HG02852 (cell line): ENCODE measurements around the gene AP3D1.

ENCODE experiments used
- ATAC-seq: cut with Tn5 transposase; IDR thresholded peaks from one replicate; pipeline ENCODE4 v1.9.1; 2021; ENCODE audit warnings: mild to moderate bottlenecking, moderate library complexity; ENCODE audit not compliant: unreplicated experiment

The AP3D1 gene

DNA sequence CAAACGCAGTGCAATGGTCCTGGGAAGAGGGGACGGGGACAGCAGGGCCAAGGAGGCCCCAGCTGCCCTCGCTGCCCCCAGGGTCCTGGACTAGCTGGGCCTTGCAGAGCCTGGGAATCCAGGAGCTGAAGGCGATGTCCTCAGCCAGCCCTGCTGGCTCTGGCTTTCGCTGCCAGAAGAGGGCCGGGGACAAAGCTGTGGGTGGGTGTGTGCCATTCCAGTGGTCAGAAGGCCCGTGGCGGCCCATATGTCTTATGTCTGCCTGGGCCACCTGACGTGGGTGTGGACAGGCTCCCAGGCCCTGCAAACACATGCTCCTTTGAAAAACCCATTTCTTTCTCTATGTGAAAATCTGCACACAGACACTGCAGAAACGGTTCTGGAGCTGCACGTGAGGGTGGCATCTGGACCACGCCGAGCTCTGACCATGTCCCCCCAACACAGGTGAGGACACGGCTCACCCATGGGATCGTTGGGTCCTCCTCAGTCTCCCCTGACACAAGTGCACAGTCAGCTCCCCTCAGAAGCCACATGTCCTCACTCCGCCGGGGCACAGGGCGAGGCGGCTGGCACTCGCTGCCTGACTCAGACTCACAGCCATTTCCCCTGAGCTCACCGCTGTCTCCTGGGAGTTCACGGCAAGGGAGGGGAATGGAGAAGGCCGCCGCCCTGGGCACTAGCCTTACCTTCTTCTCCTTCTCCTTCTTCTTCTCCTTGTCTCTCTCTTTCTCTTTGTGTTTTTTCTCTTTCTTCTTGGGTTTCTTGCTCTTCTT is 37.7 kb downstream of the AP3D1 start:
- no peak for ATAC-seq

DNA sequence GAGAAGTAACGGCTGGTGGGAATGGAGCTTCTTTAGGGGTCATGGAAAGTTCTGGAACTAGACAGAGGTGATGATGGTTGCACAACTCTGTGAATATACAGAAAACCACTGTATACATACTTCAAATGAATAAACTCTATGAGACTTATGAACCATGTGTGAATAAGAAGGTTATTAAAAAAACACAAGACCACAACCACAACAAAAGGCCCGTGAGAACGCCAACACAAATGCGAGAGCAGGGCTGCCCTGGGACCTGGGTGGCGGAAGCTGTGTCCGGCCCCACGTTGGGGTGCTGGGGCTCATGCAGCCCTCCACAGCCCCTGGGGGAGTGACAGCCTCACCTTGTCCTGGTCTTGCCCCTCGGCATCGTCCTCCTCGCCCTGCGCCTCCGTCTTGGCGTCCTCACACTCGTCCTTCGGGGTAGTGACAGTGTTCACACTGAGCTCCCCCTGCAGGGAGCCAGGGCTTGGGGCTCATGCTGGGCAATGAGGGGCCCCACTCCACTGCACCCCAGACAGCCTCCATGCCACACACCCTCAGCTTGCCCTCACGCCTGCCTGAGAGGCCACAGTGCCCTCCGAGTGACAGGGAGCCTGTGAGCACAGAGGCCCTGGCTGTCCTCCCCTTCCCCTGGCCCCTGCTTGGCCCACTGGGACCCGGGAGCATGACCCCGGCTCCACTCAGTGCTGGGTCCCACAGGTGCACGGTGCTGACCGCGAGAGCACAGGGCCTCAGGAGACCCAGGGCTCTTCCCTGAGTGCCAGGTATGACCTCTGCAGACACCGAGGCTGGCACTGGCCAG is 38.6 kb downstream of the AP3D1 start:
- ATAC-seq, result no peak

- no peak for ATAC-seq
Measured at GRCh38 chr19:2111886-2112285, 39.5 kb downstream of the AP3D1 start.

DNA sequence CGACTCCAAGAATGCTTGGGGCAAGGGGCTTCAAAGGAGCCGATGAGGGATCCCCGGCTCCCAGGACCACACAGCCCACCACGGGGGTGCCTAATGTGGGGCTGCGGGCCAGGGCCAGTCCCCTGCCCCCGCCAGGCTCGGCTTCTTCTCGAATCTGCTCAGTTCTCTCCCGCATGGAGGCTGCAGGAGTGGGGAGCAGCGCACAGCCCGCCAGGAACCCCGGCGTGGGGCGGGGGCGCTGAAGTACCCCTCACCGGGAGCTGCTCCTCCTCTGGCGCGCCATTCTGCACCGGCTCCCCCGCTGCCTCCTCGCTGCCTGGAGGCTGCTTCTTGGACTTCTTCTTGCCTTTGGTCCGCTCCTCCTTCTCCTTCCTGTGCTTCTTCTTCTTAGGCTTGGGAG is 39.9 kb downstream of the AP3D1 start:
- ATAC-seq, result no peak

DNA sequence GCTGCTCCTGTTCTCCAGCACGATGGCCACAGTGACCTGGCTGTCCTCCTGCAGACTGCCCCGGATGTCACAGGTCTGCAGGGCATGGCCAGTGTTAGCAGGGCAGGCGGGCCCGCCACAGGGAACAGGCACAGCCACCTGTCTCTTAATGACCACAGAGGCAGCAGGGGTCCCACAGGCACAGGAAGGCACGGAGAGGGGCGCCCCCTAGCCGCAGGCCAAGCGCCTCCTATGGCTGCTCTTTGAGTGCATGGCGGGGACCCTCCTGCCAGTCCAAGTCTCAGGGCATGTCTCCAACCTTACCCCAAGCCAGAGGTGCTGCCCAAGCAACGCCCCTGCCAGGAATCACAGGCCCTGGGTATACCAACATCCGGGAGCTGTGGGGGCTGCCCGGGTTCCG is 40.5 kb downstream of the AP3D1 start:
- no peak for ATAC-seq

- no peak for ATAC-seq
Measured at GRCh38 chr19:2109046-2109864, 42.1 kb downstream of the AP3D1 start.

GRCh38 chr19:2108251-2109016 is 42.9 kb downstream of the AP3D1 start:
- ATAC-seq, result no peak

DNA sequence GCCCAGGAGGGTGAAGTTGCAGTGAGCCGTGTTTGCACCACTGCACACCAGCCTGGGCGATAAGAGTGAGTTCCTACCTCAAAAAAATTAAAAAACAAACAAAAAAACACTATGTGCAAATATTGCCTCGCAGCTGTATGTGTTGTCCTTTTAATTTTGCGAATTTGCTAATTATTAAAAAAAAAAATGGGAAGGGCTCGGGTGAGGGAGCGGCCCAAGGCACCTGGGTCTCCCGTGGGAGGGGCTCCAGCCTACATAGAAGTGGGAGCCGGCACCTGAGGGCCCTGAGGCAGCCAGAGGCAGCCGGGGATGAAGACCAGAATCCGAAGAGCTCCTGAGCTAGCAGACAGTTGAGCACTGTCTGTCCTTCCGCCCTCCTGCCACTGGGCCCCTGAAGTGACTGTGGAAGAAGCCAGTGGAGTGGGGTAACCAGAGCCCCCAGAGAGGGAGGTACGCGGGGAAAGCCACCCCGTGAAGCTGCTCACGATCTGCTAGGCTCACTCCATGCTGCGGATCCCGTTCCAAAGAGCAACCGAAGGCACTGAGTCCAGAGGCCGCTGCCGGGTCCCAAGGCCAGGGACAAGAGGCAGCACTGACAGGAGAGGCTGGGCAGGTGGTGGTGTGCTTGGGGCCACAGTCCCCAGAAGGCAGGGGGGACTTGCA is 48.2 kb downstream of the AP3D1 start:
- ATAC-seq, result no peak

DNA sequence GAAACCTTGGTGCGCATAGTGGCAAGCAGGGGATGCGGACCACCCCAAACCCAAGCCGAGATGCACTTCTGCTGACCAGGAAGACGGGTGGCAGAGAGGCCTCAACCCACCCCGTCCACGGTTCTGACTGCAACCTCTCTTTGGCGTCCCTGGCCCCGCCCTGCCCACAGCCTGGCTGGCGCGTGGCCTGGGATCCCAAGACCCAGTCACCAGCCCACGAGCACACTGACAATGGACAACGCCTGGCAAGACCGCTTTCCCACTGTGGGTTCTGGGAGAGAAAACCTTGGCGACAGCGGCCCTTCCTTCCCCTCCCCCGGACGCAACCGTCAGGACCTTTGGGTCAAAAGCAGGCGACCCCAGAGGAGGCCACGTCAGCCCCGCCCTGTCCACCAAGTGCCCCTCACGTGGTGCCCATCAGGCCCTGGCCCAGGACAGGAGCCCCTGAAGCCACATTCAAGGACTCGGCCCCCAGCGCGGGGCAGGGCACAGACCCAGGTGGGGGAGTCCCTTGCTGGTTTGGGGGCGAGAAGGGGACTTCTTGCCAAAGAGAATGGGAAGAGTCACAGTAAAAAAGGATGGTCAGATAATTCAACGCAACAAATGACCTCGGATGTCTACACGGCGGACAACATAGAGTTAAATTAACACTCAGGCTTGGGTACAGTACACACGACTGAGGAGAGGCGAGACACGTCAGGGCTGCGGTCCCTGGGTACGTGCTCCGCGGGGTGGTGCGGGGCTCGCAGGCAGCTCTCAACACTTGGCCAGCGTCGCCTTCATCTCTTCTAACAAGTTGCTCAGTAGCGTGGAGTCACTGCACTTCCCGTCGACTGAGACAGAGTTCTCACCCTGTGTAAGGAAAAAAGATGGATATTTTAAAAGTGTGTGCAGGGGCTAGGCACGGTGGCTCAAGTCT is 49.7 kb downstream of the AP3D1 start:
- no peak for ATAC-seq

- no peak for ATAC-seq
Measured at GRCh38 chr19:2100719-2101061, 50.7 kb downstream of the AP3D1 start.

GRCh38 chr19:2099937-2100718 is 51.2 kb downstream of the AP3D1 start:
- ATAC-seq, result no peak

- ATAC-seq, result no peak
Measured at GRCh38 chr19:2099054-2099501, 52.3 kb downstream of the AP3D1 start.

GRCh38 chr19:2097886-2098327 is 53.5 kb downstream of the AP3D1 start:
- ATAC-seq, result no peak

DNA sequence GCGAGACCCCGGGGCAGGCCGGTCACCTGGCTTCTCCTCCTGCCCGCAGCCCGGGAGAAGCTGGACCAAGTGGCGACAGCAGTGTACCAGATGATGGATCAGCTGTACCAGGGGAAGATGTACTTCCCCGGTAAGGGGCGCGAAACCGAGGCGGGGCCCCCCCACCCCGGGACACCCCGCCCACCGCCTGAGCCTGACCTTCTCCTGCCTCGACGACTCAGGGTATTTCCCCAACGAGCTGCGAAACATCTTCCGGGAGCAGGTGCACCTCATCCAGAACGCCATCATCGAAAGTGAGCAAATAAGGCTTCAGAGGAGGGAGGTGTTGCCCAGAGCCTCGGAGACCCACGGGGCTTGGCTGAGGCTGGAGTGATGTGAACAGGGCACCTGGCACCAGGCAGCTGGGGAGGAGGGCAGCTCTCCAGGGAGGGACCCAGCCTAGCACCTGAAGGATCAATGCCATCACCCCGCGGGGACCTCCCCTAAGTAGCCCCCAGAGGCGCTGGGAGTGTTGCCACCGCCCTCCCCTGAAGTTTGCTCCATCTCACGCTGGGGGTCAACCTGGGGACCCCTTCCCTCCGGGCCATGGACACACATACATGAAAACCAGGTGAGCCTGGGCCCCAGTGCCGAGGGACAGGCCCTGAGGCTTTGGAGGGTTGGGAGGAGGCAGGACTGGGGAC is 54.0 kb downstream of the AP3D1 start:
- ATAC-seq, result no peak

- ATAC-seq, result peak; percentile 63
Measured at GRCh38 chr19:2096480-2097202, 54.7 kb downstream of the AP3D1 start, which contains the start of gene IZUMO4. Gene IZUMO4 (plus strand): TSS chr19:2096915. CDS start chr19:2096946, 31 bp downstream.

- peak; percentile 34 for ATAC-seq
Measured at GRCh38 chr19:2096034-2096479, 55.3 kb downstream of the AP3D1 start, which contains the start of gene MOB3A. Gene MOB3A (minus strand): TSS chr19:2096326. CDS start chr19:2078560, 17,766 bp downstream.
